Activated CD8-positive, alpha-beta memory T cell treated with anti-CD3 and anti-CD28 coated beads for 4 hours (primary cell): ENCODE measurements around the gene CLBA1.

Experiments
- DNase-seq, 2 donors: peaks; one replicate each; pipeline ENCODE4 v3.0.0-alpha.2; 2020; ENCODE audit warnings: low read depth in 2 of 2

The CLBA1 gene

GRCh38 chr14:105005329-105005928 lies 19.8 kb downstream of the CLBA1 start:
- no peak for DNase-seq

DNA sequence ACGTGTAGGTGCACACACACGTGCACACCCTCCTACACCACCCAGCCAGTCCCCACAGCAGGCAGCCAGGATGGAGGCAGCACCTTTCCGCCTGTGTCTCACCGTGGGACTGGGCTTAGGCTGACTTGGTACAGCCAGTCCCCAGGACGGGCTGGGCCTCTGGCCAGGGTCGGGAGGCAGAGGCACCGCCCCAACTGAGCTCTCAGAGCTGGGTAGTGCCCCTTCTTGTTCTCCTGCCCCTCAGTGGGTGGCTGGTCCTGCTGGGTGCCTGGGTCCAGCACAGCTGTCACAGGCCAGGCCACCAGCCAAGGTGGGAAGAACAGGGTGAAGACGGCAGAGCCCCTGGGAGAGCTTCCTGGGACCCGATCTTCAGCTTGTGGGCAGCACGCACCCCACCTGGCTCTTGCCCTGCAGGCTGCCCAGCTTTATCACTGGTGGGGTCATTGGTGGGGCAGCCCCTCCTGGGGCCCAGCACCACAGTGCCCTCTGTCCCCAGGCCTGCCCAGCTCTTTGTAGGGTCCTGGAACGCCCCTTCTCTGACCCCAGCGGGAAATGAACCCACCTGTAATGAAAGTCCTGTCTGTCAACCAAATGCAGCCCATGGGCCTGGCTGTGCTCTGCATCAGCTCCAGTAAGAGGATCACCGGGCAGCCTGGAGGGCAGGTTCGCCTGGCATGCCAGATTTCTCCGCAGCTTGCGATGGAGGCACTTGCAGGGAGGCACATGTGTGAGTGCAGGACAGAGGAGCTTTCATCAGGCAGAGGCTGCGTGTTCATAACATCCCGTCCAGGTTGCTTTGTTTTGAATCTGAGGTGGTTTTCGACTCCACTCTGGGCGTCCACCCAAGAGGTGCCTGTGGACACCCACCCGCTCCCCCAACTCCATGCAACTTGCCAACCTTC lies 20.6 kb downstream of the CLBA1 start:
- DNase-seq: no peak

DNA sequence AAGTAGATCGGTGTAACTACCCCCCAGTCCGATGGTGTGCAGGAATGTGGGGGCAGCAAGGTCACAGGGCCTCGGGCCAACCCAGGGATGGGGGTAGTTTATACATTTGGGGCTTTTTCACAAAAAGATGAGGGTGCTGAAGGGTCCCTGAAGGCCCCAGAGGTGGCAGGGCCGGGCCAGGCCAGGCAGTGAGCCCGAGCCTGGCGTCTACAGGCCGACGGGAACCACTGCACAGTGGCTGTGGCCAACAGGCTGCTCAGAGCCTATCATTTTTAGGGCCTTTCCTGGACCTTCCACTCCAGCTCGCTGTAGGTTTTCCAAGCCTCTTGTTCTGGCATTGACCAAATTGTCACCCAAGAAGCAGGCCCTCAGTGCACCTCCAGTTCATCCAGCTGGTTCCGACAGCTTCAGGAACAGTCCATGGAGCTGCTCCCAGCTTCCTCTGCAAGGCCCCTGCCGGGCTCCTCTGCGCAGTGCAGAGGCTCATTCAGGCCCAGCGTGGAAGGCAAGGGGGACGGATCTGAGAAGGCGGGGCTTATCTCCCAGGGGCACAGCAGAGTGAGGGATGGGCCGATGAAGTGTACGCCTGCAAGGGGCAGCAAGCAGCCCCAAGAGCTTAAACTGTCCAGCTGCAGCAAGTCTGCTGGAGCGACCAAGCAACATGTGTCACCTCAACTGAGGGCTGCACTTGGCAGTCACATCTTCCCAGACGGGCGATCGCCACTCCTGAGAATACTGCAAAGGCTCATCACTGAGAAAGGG lies 21.4 kb downstream of the CLBA1 start:
- no peak for DNase-seq

- DNase-seq: no peak
Observed at GRCh38 chr14:105007593-105008264, 22.1 kb downstream of the CLBA1 start.

DNA sequence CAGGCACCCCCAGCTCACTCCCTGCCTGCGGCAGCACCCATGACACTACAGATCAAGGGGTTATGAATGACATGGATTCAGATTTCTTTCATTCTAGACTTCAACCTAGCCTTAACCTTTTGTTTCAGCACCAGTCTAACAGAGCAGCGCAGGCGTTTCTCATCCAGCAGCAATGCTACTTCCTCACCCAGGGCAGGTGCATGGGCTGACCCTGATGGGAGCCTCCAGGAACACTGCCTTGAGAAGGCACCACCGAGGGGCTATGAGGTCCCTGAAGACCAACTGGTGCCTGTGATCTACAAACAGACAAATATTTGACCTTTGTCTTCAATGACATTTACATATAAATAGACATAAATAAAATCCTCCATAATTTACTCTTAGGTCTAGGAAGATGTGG lies 24.5 kb downstream of the CLBA1 start:
- no peak for DNase-seq

DNA sequence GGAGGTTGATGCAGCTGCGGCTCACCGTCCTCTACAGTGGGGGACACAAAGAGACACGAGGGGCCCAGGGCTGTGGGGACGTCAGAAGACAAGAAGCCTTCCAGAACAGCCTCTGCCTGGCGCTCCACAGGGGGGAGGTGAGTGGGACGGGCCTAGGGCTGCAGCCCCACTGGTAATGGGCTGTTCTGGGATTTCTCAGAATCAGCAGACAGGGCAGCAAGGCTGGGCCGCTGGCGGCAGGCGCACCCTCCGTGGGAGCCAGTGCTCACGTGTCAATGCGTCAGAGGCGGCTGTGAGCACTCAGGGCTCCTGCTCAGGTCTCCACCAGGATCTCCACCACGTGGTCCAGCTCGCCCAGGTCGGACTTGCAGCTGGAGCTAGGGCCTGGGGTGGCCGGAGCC lies 25.3 kb downstream of the CLBA1 start:
- no peak for DNase-seq

DNA sequence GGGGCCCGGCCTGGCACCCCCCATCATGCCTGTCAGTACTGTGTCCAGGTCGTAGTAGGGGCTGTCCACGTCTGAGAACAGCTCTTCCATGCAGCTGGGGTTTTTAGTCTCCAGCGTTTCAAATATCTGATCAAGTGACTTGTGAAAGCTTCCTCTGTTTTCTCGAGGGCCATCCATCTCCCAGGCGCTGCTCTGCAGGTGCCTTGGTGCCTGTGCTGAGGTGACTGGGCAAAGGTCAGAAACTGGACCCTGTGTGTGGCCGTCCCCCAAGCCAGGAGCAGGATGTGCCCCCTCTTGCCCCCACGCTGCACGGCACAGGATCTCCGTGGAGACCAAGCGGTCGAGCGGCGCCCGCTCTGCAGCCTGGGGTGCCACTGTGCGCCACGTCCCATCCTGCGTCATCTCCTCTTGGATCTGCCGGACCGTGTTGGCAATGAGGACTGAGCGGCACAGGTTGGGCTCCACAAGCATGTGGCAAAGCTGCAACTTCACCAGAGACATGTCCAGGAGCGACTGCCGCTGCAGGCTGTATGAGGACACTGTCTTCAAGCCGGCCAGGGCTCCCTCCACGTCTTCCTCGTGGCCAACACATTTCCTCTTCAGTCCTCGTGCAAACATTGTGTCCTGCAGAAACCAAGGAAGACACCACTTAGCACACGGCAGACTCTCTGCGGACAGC lies 25.9 kb downstream of the CLBA1 start:
- no peak for DNase-seq

DNA sequence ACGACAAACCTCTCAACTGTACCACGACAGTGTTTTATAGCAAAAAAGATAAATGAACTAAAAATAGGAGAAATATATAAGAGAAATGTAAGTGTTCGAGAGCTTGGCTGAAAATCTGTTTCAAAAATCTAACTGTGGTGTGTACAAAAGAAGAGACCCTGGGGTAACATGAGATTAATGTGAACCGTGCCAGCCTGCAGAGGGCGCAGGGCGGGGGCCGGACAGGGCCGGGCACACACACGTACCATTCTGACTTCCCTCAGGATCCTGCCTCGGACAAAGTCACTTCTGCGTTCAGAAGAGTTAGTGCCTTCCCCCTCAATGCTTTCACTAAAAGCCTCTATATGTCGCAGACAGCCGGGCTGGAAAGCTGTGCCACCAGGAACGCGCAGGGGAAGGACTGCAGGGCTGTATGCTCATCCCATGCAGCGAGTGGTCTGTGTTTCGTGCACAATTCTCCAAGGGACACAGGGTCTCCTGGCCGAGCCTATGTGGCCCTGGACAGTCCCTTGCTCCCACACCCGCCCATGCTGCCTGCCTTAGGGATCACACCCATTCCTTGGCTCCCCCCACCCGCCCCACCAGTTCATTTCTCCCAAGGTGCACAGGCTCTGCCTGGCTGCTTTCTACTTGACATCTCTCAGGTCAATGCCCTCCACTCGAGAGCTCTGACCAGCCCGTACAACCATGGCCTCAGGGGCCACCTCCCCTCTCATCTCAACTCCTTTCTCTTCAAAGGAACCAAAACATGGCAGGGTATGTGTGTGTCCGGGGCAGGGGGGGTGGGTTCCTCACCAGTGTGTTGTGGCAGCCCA lies 26.8 kb downstream of the CLBA1 start:
- no peak for DNase-seq

- DNase-seq: no peak
Observed at GRCh38 chr14:105013150-105013785, 27.7 kb downstream of the CLBA1 start.

- DNase-seq: no peak
Observed at GRCh38 chr14:105014032-105014431, 28.4 kb downstream of the CLBA1 start.

GRCh38 chr14:105014631-105015030 lies 29.0 kb downstream of the CLBA1 start:
- DNase-seq: no peak

DNA sequence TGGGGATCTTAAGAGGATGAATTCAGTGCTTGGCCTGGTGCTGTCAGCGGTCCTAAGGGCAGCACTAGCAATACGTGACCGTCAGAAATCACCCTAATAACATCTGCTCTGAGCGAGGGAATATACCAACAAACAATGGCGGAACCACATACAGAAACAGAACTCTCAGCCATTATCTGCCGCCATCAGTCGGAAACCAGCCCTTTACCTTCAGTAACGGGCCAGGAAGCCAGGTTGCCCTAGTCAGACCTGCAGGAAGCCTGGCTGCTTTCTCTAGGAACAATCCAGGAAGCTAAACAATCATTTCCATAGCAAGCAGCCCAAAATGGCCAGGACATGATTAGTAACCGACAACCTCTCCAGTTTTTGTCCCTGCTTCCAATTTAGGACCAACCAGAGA lies 29.7 kb downstream of the CLBA1 start:
- DNase-seq: no peak

- DNase-seq: no peak
Observed at GRCh38 chr14:105015905-105016304, 30.3 kb downstream of the CLBA1 start.

GRCh38 chr14:105018414-105018813 lies 32.8 kb downstream of the CLBA1 start:
- no peak for DNase-seq

DNA sequence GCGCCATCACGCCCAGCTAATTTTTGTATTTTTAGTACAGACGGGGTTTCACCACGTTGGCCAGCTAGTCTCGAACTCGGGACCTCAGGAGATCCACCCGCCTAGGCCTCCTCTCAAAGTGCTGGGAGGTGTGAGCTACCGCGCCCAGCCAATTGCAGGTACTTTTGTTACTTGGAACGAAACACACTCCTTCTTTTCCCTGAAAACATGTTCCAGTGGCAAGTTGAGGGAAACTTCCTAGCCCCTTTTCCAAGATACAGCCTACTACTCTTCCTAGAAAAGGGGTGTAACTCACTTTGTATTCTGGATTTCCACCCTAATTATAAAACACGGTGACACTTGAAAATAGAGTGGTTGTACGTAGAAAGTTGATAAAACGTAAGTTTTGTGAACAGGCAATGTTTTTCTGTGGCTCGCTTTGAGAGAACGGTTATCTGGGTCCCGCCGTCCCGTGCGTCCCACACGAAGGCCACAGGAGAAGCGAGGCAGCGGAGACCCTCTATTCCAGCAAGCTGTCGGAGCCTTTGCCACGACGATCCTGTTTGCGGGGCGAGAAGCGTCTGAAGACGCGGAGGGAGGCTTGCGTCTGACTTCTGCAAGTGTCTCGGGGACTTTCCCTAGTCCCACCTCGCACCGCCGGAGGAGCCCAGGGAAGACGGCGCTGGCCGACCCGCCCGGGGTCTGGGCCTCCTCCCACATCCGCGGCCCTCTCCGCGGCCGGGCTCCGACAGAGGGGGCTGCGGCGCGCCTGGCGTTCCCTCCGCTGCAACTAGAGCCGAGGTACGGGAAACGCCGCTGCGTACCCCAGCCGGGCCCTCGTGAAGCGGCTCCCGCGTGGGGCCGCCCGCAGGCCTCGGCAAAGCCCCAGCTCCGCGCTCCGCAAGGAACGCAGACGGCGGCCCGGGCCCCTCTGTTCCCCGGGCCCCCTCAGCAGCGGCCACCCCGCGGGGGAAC lies 34.5 kb downstream of the CLBA1 start:
- DNase-seq: peak; percentile 26 to 37

DNA sequence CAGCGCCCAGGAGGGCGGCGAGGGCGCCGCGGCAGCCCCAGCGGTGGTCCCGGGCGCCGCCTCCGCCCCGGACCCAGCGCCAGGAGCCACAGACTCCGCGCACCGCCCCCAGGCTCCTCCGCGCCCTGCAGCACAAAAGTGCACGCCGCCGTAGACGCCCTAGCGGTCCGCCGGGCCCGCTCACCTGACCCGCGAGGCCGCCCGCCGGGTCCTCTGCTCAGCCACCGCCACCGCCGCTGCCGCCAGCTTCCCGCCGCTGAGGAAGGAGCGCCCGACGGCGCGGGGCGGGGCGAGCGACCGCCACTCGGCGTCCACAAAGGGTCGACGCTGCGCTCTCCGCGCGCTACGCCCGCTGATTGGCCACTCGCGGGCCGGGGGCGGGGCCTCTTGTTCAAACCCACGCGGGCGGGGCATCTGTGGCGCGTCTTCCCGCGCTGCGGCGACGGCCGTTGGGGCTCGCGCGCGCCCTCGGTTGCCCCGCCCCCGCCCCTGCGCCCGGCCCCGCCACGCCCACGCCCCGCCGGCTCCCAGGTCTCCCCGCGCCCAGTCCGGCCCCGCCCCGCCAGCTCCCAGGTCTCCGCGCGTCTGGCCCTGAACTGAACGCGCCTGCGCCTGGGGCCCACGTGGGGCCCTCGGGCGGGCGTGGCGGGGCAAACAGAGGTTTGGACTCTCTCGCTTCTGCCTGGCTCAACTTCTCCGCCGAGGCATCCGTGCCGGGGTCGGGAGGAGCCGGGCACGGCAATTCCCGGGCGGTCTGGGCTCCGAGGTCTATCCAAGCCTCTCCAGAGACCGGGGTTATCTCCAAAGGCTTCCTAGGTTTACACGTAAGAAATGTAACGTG lies 35.4 kb downstream of the CLBA1 start, which contains the start of gene CDCA4:
Gene CDCA4, minus strand, starts transcription at position 269 of the 841 bp plus-strand sequence. CDS start 9,154 bp downstream, outside the sequence.
- DNase-seq: peak; percentile 95 to 98

DNA sequence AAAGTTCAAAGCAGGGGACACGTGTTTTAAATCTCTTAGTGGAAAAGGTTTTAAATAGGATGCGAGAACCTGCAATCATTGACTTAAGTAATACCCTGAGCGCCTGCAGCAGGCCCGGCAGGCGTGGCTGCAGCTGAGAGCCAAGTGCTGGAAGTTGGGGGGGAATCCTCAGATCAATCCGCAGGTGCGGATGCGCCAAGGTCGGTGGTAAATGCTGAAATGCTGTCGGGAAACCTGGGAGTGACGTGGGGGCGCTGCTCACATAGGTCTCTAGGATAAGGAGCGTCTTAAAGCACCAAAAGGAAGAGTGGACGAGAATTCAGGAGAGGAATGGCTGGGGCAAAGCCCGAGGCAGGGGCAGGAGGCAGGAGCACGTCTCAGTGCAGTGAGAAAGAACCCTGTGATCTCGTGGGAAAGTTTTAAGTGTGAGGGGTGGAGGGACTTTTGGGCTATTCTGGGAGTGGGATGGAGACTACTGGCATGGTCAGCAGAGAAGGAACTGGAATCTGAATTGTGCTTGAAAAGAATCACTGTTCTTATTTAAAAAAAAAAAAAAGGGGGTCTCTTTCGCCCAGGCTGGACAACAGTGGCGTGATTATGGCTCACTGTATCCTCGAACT lies 36.2 kb downstream of the CLBA1 start:
- DNase-seq: peak in 1 of 2 donors; percentile 22
